ENCODE data around the gene FARP1. TPM values are rescaled to one million over a fixed set of nuclear protein-coding genes. Genes with fewer than 3 reads are reported as not detected.

Gene FARP1
- total and polyA plus RNA-seq, 2 of the 8 experiments (the other 6 are each of a cell fraction or from before 2014, with no cell fraction given): 24.7 to 104 TPM

DNA sequence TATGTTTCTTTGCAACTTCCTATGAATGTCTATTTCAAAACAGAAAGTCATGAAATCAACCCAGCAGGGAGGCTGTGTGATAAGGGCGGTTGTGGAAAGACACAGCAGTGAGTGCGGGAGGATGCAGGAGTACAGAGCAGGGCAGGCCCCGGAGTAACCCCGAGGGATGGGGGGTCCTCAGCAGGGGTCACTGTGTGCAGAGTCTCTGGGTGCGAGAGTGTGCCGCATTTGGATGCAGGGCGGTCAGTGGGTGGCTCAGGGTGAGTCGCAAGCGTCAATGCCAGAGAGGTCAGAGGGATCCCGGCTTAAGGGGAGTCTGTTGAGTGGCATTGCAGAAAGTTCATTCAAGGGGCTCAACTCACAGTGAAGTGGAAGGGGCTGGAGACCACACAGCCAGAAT, 286.2 kb downstream of the FARP1 start:
- H2BK120ac ChIP-seq (replicated peaks; ENCODE audit: low read depth, low read length): no peak overlapping the region
- no peak overlapping the region for H3K27ac ChIP-seq (ENCODE audit: low read depth, low read length)
- H2AFZ ChIP-seq (ENCODE audit: low read length): no peak overlapping the region
- no peaks in the 10 kb centered on the region for H3K9me3 ChIP-seq (ENCODE audit: insufficient read depth in 2 of 2, low read depth in 1 of 2, low read length in 1 of 2)
- H3K4me3 ChIP-seq (ENCODE audit: extremely low read depth in 1 of 4, insufficient read depth in 2 of 4, low read depth in 3 of 4, low read length in 4 of 4): no peak overlapping the region
- no peaks in the 10 kb centered on the region for H3K79me2 ChIP-seq (ENCODE audit: control insufficient read depth in 1 of 2, insufficient read depth in 2 of 2, low read length in 2 of 2)
- H4K91ac ChIP-seq (replicated peaks; ENCODE audit: insufficient read length, low read length): no peak overlapping the region
- no peaks in the 10 kb centered on the region for H3K23me2 ChIP-seq (ENCODE audit: low read depth, low read length)
- DNase-seq (ENCODE audit: low read depth in 1 of 2, low spot score in 2 of 2) (no peak), FAIRE-seq (no peak)
- H2BK5ac ChIP-seq (ENCODE audit: low read depth, low read length): no peak overlapping the region
- H2BK12ac ChIP-seq (ENCODE audit: low read depth, low read length): no peak overlapping the region
- H3K9ac ChIP-seq (replicated peaks in 1 of 4; ENCODE audit: extremely low read depth in 1 of 4, low read depth in 3 of 4, low read length in 3 of 4): no peak overlapping the region
- H2AK5ac ChIP-seq (ENCODE audit: low read depth, low read length): no peak overlapping the region
- no peak overlapping the region for H4K5ac ChIP-seq (ENCODE audit: insufficient read length, low read depth, low read length)
- H3K27me3 ChIP-seq (replicated peaks in 1 of 4; ENCODE audit: control insufficient read depth in 3 of 4, extremely low read depth in 1 of 4, insufficient read depth in 3 of 4, low read length in 3 of 4): no peaks in the 10 kb centered on the region
- no peak overlapping the region for H3K14ac ChIP-seq (ENCODE audit: insufficient read length)
- H4K20me1 ChIP-seq (replicated peaks in 1 of 2; ENCODE audit: control insufficient read depth in 1 of 2, insufficient read depth in 2 of 2, low read length in 2 of 2): peaks cover 0 to 2% of the 10 kb centered on the region in 2 experiments
- peaks cover 0 to 15% (median 5%) of the 10 kb centered on the region in 4 experiments; a peak in 3 of 8 replicates for H3K36me3 ChIP-seq (ENCODE audit: control insufficient read depth in 2 of 4, insufficient read depth in 4 of 4, low read length in 3 of 4)
- H2BK15ac ChIP-seq (ENCODE audit: low read length): no peak overlapping the region
- no peak overlapping the region for H3K4me2 ChIP-seq (ENCODE audit: insufficient read depth in 1 of 2, low read depth in 2 of 2, low read length in 2 of 2)
- CTCF ChIA-PET (ENCODE audit: partially characterized antibody): interaction anchor here (0.7 to 3.2 kb wide), 3 partner anchors 16 to 84 kb away, joined by 3 to 14 read pairs (median 7); no protein-coding TSS in a partner anchor
- H3K23ac ChIP-seq (ENCODE audit: insufficient read length): no peak overlapping the region
- POLR2A ChIA-PET (ENCODE audit: partially characterized antibody): no interaction called here
- no peak overlapping the region for H3K56ac ChIP-seq (replicated peaks; ENCODE audit: insufficient read length, low read depth, low read length)
- no peak overlapping the region for H2BK20ac ChIP-seq (ENCODE audit: low read length)
- no peak overlapping the region for H3K18ac ChIP-seq (ENCODE audit: extremely low read depth, low read length)
- H3K4ac ChIP-seq (replicated peaks; ENCODE audit: insufficient read length, low read depth, low read length): no peak overlapping the region
- H3K79me1 ChIP-seq (ENCODE audit: low read depth, low read length): no peaks in the 10 kb centered on the region
- H4K8ac ChIP-seq (ENCODE audit: extremely low read depth, insufficient read depth, low read length): no peak overlapping the region
- H3K4me1 ChIP-seq (replicated peaks in 1 of 4; ENCODE audit: control insufficient read depth in 3 of 4, insufficient read depth in 4 of 4, low read length in 3 of 4): 0 out of 7 replicates have a peak, but pooled peaks cover 0 to 2% (median 0%) of the 10 kb centered on the region in 4 experiments
- 94% methylated on average over 9 of the region's 10 CpGs; no CpG with 5 or more reads in 1 of the 2 experiments for WGBS, 2 experiments (ENCODE audit: extremely low coverage in 1 of 2, insufficient coverage in 1 of 2, insufficient read length in 1 of 2, insufficient replicate concordance in 2 of 2, low coverage in 1 of 2, low lambda C conversion rate in 2 of 2, missing lambda C conversion rate in 1 of 2)
- no peak for TF ChIP-seq ASH2L (IDR thresholded peaks at IDR 0.05; ENCODE audit: low read length)

Measured in H1 (cell line).